HFFc6 (cell line): ENCODE measurements around the gene APP. TPM values are rescaled to one million over a fixed set of nuclear protein-coding genes. Genes with fewer than 3 reads are reported as not detected.

ENCODE experiments used
- DNase-seq: peaks from one replicate; pipeline ENCODE4 v3.0.0-alpha.2; 2018
- H3K27ac Mint-ChIP-seq: 2 replicates; pipeline ENCODE4 v1.8.0; 2020; ENCODE audit warnings: mild to moderate bottlenecking, mixed read lengths
- H3K27me3 Mint-ChIP-seq: 2 replicates; pipeline ENCODE4 v1.8.0; 2021; ENCODE audit warnings: mild to moderate bottlenecking, moderate library complexity, mixed read lengths; ENCODE audit not compliant: insufficient read depth
- H3K36me3 Mint-ChIP-seq: 2 replicates; pipeline ENCODE4 v1.8.0; 2021; ENCODE audit warnings: low read depth, mixed read lengths
- H3K4me1 Mint-ChIP-seq: 2 replicates; pipeline ENCODE4 v1.8.0; 2020; ENCODE audit warnings: low read depth, mixed read lengths
- H3K4me3 Mint-ChIP-seq: 2 replicates; pipeline ENCODE4 v1.8.0; 2020; ENCODE audit warnings: mild to moderate bottlenecking, moderate library complexity, mixed read lengths
- H3K9me3 Mint-ChIP-seq: 2 replicates; pipeline ENCODE4 v1.8.0; 2020; ENCODE audit warnings: mild to moderate bottlenecking, mixed read lengths
- total RNA-seq, 6 experiments: library from RNA; stranded (reverse); fragmentation: NEBNext Ultra II Directional; extraction: Animal tissue kit (Norgen Biotek cat#: 25700); gene quantifications; 2 replicates in 1 of 6; 3 replicates in 5 of 6; pipeline ENCODE4 v1.2.3, GENCODE V29; 2021
- TF ChIP-seq, protein P1 (sequence below): fragments of 200-600 bp; sonication (generic); IDR thresholded peaks from 2 replicates; pipeline ENCODE4 v1.5.0; 2021; ENCODE audit warnings: antibody characterized with exemption, mild to moderate bottlenecking

Gene APP
- total RNA-seq, 6 experiments from 2014 or later = 396 to 438 (median 425) TPM

DNA sequence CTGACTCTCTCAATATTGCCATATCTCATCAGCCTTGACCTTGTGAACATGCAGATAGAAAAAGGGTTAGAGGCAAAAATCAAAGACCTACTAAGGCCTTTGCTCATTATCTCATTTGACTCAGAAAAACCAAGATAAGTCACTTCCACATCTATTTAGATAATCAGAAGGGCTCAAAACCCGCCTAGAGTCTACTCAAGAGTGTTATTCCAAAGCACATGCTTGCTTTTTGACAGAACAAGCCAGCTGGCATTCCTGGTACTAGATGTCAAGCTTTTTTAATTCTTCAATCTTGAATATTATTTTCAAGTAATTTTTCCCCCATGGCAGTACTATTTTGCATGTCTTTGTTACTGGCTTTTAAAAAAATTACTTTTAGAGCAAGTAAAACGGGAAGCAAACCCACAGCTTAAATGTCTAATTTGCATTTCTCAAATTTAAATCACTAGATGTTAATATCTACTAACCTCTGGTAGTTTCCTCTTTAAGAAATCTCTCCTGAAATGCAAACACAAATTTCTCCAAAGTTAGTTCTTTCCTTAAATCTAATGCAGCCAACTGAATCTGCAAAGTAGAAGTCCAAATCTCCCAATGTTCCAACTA, 51.5 kb downstream of the APP start:
- H3K4me3 Mint-ChIP-seq = no peak overlapping the region
- no peaks in the 10 kb centered on the region for H3K9me3 Mint-ChIP-seq
- peaks cover 62% of the 10 kb centered on the region for H3K4me1 Mint-ChIP-seq
- peaks cover 7% of the 10 kb centered on the region; the same call in 1 of the 2 replicates for H3K36me3 Mint-ChIP-seq
- no peak for DNase-seq
- TF ChIP-seq, protein P1, sequence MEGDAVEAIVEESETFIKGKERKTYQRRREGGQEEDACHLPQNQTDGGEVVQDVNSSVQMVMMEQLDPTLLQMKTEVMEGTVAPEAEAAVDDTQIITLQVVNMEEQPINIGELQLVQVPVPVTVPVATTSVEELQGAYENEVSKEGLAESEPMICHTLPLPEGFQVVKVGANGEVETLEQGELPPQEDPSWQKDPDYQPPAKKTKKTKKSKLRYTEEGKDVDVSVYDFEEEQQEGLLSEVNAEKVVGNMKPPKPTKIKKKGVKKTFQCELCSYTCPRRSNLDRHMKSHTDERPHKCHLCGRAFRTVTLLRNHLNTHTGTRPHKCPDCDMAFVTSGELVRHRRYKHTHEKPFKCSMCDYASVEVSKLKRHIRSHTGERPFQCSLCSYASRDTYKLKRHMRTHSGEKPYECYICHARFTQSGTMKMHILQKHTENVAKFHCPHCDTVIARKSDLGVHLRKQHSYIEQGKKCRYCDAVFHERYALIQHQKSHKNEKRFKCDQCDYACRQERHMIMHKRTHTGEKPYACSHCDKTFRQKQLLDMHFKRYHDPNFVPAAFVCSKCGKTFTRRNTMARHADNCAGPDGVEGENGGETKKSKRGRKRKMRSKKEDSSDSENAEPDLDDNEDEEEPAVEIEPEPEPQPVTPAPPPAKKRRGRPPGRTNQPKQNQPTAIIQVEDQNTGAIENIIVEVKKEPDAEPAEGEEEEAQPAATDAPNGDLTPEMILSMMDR = no peak
- no peak overlapping the region for H3K27ac Mint-ChIP-seq
- peaks cover 6% of the 10 kb centered on the region for H3K27me3 Mint-ChIP-seq

DNA sequence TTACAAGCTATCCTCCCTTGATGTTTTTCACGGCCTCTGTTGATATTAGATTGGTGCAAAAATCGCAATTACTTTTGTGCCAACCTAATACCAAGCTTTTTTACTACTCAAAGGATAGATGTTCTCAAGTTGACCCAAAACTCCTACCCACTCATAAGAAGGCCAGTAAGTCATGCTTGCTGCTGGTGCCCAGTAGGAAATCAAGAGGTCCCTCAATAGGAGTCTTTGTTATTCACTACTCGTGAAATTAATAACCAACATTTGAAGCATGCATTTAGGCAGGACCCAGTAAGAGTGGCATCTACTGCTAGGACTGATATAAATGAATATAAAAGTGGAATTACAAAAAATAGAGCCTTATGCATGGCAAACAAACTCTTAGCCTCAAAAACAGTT, 52.6 kb downstream of the APP start:
- DNase-seq = no peak
- peaks cover 6% of the 10 kb centered on the region for H3K27me3 Mint-ChIP-seq
- H3K36me3 Mint-ChIP-seq = peaks cover 14% of the 10 kb centered on the region; the same call in 1 of the 2 replicates
- no peak overlapping the region for H3K27ac Mint-ChIP-seq
- no peaks in the 10 kb centered on the region for H3K9me3 Mint-ChIP-seq
- no peak overlapping the region for H3K4me3 Mint-ChIP-seq
- TF ChIP-seq, protein P1 = no peak
- H3K4me1 Mint-ChIP-seq = peaks cover 61% of the 10 kb centered on the region

DNA sequence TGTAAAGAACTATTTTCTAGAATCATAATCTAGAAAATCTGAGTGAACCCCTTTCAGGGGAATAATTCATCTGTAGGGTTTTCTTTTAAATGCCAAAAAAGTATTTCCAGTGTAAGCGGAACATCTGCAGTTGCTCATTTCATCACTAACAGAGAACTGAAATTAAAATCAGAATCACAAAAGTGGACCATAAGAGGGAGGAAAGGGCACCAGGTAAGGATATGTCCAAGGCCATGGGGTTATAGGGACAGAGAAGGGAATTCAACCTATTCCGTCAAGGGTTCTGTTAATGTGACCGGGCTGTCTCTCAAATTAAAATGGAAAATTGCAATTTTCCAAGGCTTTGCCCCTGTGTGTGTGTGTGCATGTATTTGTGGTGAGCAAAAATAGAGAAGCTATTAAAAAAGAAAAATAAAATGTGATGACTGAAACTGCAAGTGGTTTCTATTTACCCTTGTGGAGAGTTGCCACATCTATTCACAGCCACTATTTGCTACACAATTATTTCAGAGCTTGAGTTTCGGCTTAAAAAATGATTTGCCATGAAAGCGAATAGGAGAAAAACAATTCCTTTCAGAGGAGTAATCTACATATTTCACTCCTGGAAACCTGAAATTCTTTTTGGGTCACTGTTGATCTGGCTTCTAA, 53.1 kb downstream of the APP start:
- peaks cover 63% of the 10 kb centered on the region for H3K4me1 Mint-ChIP-seq
- H3K4me3 Mint-ChIP-seq = no peak overlapping the region
- DNase-seq = no peak

DNA sequence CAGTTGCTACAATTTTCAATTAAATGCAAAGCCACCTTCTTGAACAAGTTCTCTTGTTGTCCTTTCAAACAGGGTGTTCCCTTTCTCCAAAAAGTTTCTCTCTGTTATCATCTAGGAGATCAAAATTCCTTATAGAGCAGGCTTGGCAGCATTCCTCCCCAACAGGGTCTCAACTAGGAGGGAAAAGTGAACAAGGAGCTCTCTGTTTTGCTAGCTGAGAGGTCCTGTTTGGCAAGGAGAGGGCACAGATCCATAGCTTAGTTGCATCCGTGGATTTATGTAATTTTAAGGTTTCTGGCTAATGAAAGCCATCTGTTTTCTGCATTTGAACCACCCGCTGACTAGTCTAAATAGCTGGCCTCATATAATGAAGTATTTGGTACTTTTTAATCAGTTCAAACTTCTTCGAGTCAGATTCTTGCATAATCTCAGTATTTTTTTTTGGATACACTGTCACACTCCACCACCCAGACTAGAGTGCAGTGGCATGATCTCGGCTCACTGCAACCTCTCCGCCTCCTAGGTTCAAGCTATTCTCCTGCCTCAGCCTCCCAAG, 54.0 kb downstream of the APP start:
- DNase-seq = peak; percentile 32
- peaks cover 69% of the 10 kb centered on the region for H3K4me1 Mint-ChIP-seq

More for the DNA sequence above, 53.1 kb downstream of the APP start:
- no peaks in the 10 kb centered on the region for H3K9me3 Mint-ChIP-seq
- no peak overlapping the region for H3K27ac Mint-ChIP-seq
- peaks cover 6% of the 10 kb centered on the region for H3K27me3 Mint-ChIP-seq
- H3K36me3 Mint-ChIP-seq = peaks cover 14% of the 10 kb centered on the region; the same call in 1 of the 2 replicates
- TF ChIP-seq, protein P1 = no peak

DNA sequence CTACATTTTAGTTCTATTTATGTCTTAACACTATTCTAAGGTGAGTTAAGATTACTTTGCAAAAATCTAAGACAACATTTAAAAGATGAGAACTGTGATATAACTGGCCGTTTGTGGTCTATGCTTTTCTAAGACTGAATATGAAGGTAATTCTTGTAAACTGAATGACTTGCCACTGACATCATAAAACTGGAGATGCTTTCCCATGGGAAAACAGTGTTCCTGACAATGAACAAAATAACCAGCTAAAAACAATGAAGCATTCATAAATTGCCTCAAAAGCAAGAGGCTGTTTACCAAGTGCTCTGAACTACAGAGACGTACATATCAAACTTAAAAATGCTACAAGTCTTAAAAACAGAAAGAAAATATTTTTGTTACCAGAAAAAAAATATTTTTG, 54.7 kb downstream of the APP start:
- Mint-ChIP-seq H3K27me3 (peaks cover 6% of the 10 kb centered on the region), H3K27ac (peak overlapping the region; percentile 91), H3K4me3 (no peak overlapping the region; the same call in 1 of the 2 replicates), H3K9me3 (no peaks in the 10 kb centered on the region), H3K4me1 (peaks cover 72% of the 10 kb centered on the region), H3K36me3 (peaks cover 19% of the 10 kb centered on the region; the same call in 1 of the 2 replicates)
- DNase-seq = peak; percentile 46
- TF ChIP-seq, protein P1 = no peak

More for the DNA sequence above, 54.0 kb downstream of the APP start:
- H3K27ac Mint-ChIP-seq = peak overlapping the region; percentile 91
- H3K36me3 Mint-ChIP-seq = peaks cover 14% of the 10 kb centered on the region; the same call in 1 of the 2 replicates
- TF ChIP-seq, protein P1 = no peak
- H3K27me3 Mint-ChIP-seq = peaks cover 6% of the 10 kb centered on the region
- H3K4me3 Mint-ChIP-seq = peak overlapping the region; percentile 55
- H3K9me3 Mint-ChIP-seq = no peaks in the 10 kb centered on the region
